ENCODE measurements around the gene ASCL5.

- no peak for TF ChIP-seq CTCF (conservative IDR thresholded peaks at IDR 0.05 in 1 of 2, IDR thresholded peaks at IDR 0.05 in 1 of 2; ENCODE audit: extremely low read depth in 1 of 2, insufficient read depth in 1 of 2, low read depth in 1 of 2, low read length in 2 of 2)
- no peak for TF ChIP-seq EZH2 (IDR thresholded peaks at IDR 0.05; ENCODE audit: borderline replicate concordance, low read length)
Measured at GRCh38 chr1:201065686-201066085, 61.3 kb downstream of the ASCL5 start.

Measured in mammary epithelial cell (primary cell).